PC-9 (cell line): ENCODE measurements around the gene PLEKHM2. TPM values are rescaled to one million over a fixed set of nuclear protein-coding genes. Genes with fewer than 3 reads are reported as not detected.

Source experiments
- BruUV-seq: library from RNA; stranded (reverse); fragments of 400-500 nt; replicated peaks from 2 replicates; lab custom pipeline; 2021; lab: Mats Ljungman, UMichigan
- CTCF ChIA-PET: fragments of 300-600 bp; sonication (Branson Sonifier 250); formaldehyde crosslinking; loops from one replicate; lab custom pipeline; 2022; ENCODE audit warnings: antibody characterized with exemption; lab: Charles Lee
- POLR2A ChIA-PET: fragments of 300-600 bp; sonication (Branson Sonifier 250); formaldehyde crosslinking; loops from one replicate; lab custom pipeline; 2022; ENCODE audit warnings: antibody characterized with exemption; ENCODE audit not compliant: unreplicated experiment; lab: Charles Lee
- DNase-seq, 2 experiments: peaks; one replicate each; pipeline versions ENCODE4 v3.0.0 to v3.0.0-alpha.2; 2015 to 2022; ENCODE audit warnings: mixed read lengths in 1 of 2
- H2AFZ ChIP-seq: fragments of 200-600 bp; sonication (generic); 2 replicates; pipeline ENCODE4 v1.8.1; 2017; ENCODE audit warnings: antibody characterized with exemption
- H3F3A ChIP-seq: fragments of 200-600 bp; sonication (generic); 2 replicates; pipeline ENCODE4 v1.8.1; 2017; ENCODE audit warnings: antibody characterized with exemption, mild to moderate bottlenecking, low read depth; ENCODE audit not compliant: insufficient read depth
- H3K27ac ChIP-seq: fragments of 200-600 bp; sonication (generic); 2 replicates; pipeline ENCODE4 v1.6.1; 2016; ENCODE audit warnings: mixed run types
- H3K27me3 ChIP-seq: fragments of 200-600 bp; sonication (generic); 2 replicates; pipeline ENCODE4 v1.6.1; 2016; ENCODE audit warnings: low read depth, mixed run types; ENCODE audit not compliant: insufficient read depth
- H3K36me3 ChIP-seq: fragments of 200-600 bp; sonication (generic); 2 replicates; pipeline ENCODE4 v1.6.1; 2016; ENCODE audit warnings: low read depth, mixed run types
- H3K4me1 ChIP-seq: fragments of 200-600 bp; sonication (generic); replicated peaks from 2 replicates; pipeline ENCODE4 v1.6.1; 2016; ENCODE audit warnings: mixed run types; ENCODE audit not compliant: insufficient read depth
- H3K4me2 ChIP-seq: fragments of 200-600 bp; sonication (generic); 2 replicates; pipeline ENCODE4 v1.6.1; 2017; ENCODE audit warnings: mixed run types
- H3K4me3 ChIP-seq: fragments of 200-600 bp; sonication (generic); 2 replicates; pipeline ENCODE4 v1.6.1; 2016; ENCODE audit warnings: mixed run types
- H3K79me2 ChIP-seq: fragments of 200-600 bp; sonication (generic); 2 replicates; pipeline ENCODE4 v1.6.1; 2017; ENCODE audit warnings: low read depth, mixed run types
- H3K9me2 ChIP-seq: fragments of 200-600 bp; sonication (generic); 2 replicates; pipeline ENCODE4 v1.8.1; 2017; ENCODE audit warnings: mild to moderate bottlenecking; ENCODE audit not compliant: insufficient read depth
- H3K9me3 ChIP-seq: fragments of 200-600 bp; sonication (generic); 2 replicates; pipeline ENCODE4 v1.8.1; 2016; ENCODE audit warnings: low read depth; ENCODE audit not compliant: insufficient read depth
- H4K20me1 ChIP-seq: fragments of 200-600 bp; sonication (generic); 2 replicates; pipeline ENCODE4 v1.8.1; 2017; ENCODE audit not compliant: insufficient read depth
- EZH2 ChIP-seq: fragments of 200-600 bp; sonication (generic); IDR thresholded peaks from 2 replicates; pipeline ENCODE4 v1.8.0; 2017; ENCODE audit warnings: antibody characterized with exemption, low read depth
- intact Hi-C: fragments of 100-400 bp; cut with micrococcal nuclease; formaldehyde crosslinking; loops from one replicate; pipeline ENCODE4 v1.10.0; 2022; ENCODE audit not compliant: unreplicated experiment
- total RNA-seq: library from RNA; stranded (reverse); gene quantifications from 2 replicates; pipeline ENCODE4 v1.2.3, GENCODE V29; 2021
- TF ChIP-seq, protein P1 (sequence below): fragments of 200-600 bp; sonication (generic); conservative IDR thresholded peaks from 2 replicates; pipeline ENCODE4 v1.6.1; 2017; ENCODE audit warnings: mixed run types, antibody characterized with exemption, mild to moderate bottlenecking, moderate library complexity

Gene PLEKHM2
- total RNA-seq, 1 experiment from 2014 or later, result 45.9 TPM

- H3K4me2 ChIP-seq, result no peak overlapping the region
- no peak for TF ChIP-seq EZH2
- TF ChIP-seq, protein P1, sequence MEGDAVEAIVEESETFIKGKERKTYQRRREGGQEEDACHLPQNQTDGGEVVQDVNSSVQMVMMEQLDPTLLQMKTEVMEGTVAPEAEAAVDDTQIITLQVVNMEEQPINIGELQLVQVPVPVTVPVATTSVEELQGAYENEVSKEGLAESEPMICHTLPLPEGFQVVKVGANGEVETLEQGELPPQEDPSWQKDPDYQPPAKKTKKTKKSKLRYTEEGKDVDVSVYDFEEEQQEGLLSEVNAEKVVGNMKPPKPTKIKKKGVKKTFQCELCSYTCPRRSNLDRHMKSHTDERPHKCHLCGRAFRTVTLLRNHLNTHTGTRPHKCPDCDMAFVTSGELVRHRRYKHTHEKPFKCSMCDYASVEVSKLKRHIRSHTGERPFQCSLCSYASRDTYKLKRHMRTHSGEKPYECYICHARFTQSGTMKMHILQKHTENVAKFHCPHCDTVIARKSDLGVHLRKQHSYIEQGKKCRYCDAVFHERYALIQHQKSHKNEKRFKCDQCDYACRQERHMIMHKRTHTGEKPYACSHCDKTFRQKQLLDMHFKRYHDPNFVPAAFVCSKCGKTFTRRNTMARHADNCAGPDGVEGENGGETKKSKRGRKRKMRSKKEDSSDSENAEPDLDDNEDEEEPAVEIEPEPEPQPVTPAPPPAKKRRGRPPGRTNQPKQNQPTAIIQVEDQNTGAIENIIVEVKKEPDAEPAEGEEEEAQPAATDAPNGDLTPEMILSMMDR, result no peak
- H3K4me1 ChIP-seq, result no peaks in the 10 kb centered on the region
- no peaks in the 10 kb centered on the region for H3K9me3 ChIP-seq
- H3K79me2 ChIP-seq, result no peaks in the 10 kb centered on the region
- intact Hi-C loops, result no loop called here
- no peak overlapping the region for H3K27ac ChIP-seq
- H3K4me3 ChIP-seq, result no peak overlapping the region
- H3F3A ChIP-seq, result no peaks in the 10 kb centered on the region
- H3K9me2 ChIP-seq, result no peaks in the 10 kb centered on the region
- BruUV-seq, result no TSS peak
- no peak for DNase-seq
- H2AFZ ChIP-seq, result no peak overlapping the region
- no peaks in the 10 kb centered on the region for H4K20me1 ChIP-seq
- no peaks in the 10 kb centered on the region for H3K27me3 ChIP-seq
- no peaks in the 10 kb centered on the region for H3K36me3 ChIP-seq
- POLR2A ChIA-PET, result no interaction called here
- CTCF ChIA-PET, result interaction anchor here (0.6 kb wide), 1 partner anchor 140 kb away, joined by 3 read pairs; no protein-coding TSS in a partner anchor
Observed at GRCh38 chr1:15734296-15734695, 50.2 kb downstream of the PLEKHM2 start.

DNA sequence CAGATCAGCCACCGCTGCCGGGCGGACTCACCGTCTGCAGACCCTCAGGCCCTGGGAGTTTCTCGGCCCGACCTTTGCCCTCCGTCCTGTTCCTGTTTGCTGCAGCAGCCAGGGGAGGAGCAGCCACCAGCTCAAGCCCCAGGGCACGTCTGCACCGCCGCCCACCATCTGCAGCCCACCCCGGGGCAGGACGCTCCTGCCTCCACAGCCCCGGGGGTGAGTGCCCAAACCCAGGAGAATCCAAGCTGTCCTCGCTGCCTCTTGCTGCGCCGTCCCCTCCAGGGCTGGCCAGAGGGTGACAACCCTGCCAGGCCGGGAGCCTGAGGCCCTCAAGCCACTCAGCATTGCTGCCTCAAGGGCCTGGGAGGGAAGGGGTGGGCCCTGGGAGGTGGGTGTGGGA is 50.8 kb downstream of the PLEKHM2 start:
- H3K27ac ChIP-seq, result no peak overlapping the region
- no peaks in the 10 kb centered on the region for H3K27me3 ChIP-seq
- no peaks in the 10 kb centered on the region for H4K20me1 ChIP-seq
- intact Hi-C loops, result no loop called here
- DNase-seq, result no peak
- H3K4me1 ChIP-seq, result no peaks in the 10 kb centered on the region
- no peaks in the 10 kb centered on the region for H3K9me2 ChIP-seq
- H3F3A ChIP-seq, result no peaks in the 10 kb centered on the region
- CTCF ChIA-PET, result interaction anchor here (0.6 kb wide), 1 partner anchor 141 kb away, joined by 3 read pairs; no protein-coding TSS in a partner anchor
- H3K36me3 ChIP-seq, result no peaks in the 10 kb centered on the region
- H3K4me2 ChIP-seq, result no peak overlapping the region
- TF ChIP-seq, protein P1, result no peak
- TF ChIP-seq EZH2, result no peak
- no peaks in the 10 kb centered on the region for H3K9me3 ChIP-seq
- BruUV-seq, result no TSS peak
- no peak overlapping the region for H3K4me3 ChIP-seq
- H2AFZ ChIP-seq, result no peak overlapping the region
- H3K79me2 ChIP-seq, result no peaks in the 10 kb centered on the region
- POLR2A ChIA-PET, result no interaction called here

GRCh38 chr1:15735304-15736037 is 51.4 kb downstream of the PLEKHM2 start:
- Histone ChIP-seq H3F3A (no peaks in the 10 kb centered on the region), H4K20me1 (no peaks in the 10 kb centered on the region), H3K27me3 (no peaks in the 10 kb centered on the region), H3K4me1 (no peaks in the 10 kb centered on the region), H3K4me3 (no peak overlapping the region), H3K9me3 (no peaks in the 10 kb centered on the region), H3K4me2 (no peak overlapping the region), H3K9me2 (no peaks in the 10 kb centered on the region), H3K36me3 (no peaks in the 10 kb centered on the region), H3K79me2 (no peaks in the 10 kb centered on the region), H3K27ac (no peak overlapping the region), H2AFZ (no peak overlapping the region)
- no peak for DNase-seq
- BruUV-seq, result no TSS peak
- POLR2A ChIA-PET, result no interaction called here
- CTCF ChIA-PET, result interaction anchor here (0.6 kb wide), 1 partner anchor 141 kb away, joined by 3 read pairs; no protein-coding TSS in a partner anchor
- intact Hi-C loops, result no loop called here
- TF ChIP-seq EZH2, result no peak
- TF ChIP-seq, protein P1, result no peak
